Thyroid gland (tissue), 4 donors: ENCODE data around the gene ATF3. TPM values are rescaled to one million over a fixed set of nuclear protein-coding genes. Genes with fewer than 3 reads are reported as not detected.

Experiments
- DNase-seq, 2 donors: peaks; one replicate each; pipeline ENCODE4 v3.0.0-alpha.2; 2019
- H3K27ac ChIP-seq, 3 donors: fragments of 200-600 bp; sonication (generic); 1 replicate in 2 of 3; 2 replicates in 1 of 3; pipeline ENCODE4 v1.5.1; 2016 to 2019; ENCODE audit warnings: mild to moderate bottlenecking in 1 of 3, moderate library complexity in 1 of 3
- H3K27me3 ChIP-seq: fragments of 200-600 bp; sonication (generic); one replicate; pipeline ENCODE4 v1.5.1; 2019
- H3K36me3 ChIP-seq, 2 donors: fragments of 200-600 bp; sonication (generic); one replicate each; pipeline ENCODE4 v1.5.1; 2016 to 2019
- H3K4me1 ChIP-seq, 2 donors: fragments of 200-600 bp; sonication (generic); one replicate each; pipeline ENCODE4 v1.5.1; 2017 to 2019
- H3K4me3 ChIP-seq, 3 donors: fragments of 200-600 bp; sonication (generic); replicated peaks in 1 of 3; 1 replicate in 2 of 3; 2 replicates in 1 of 3; pipeline ENCODE4 v1.5.1; 2016; ENCODE audit warnings: mild to moderate bottlenecking in 1 of 3
- H3K9me3 ChIP-seq: fragments of 200-600 bp; sonication (generic); one replicate; pipeline ENCODE4 v1.5.1; 2017
- CTCF ChIP-seq, 6 experiments: fragments of 200-600 bp in 3 of 6; fragments of 450-650 bp in 3 of 6; sonication (generic) in 3 of 6; IDR thresholded peaks; one replicate each; pipeline ENCODE4 v1.5.1; 2016 to 2019; ENCODE audit warnings: antibody characterized with exemption in 6 of 6, mild to moderate bottlenecking in 2 of 6, inconsistent platforms in 1 of 6, moderate library complexity in 1 of 6
- POLR2A ChIP-seq, 2 donors: fragments of 450-650 bp; IDR thresholded peaks; one replicate each; pipeline ENCODE4 v1.6.1; 2017; ENCODE audit warnings: antibody characterized with exemption in 2 of 2, mild to moderate bottlenecking in 2 of 2, moderate library complexity in 1 of 2
- whole genome bisulfite sequencing, 2 donors: methylation state at CpG; one replicate each; pipeline ENCODE4 v1.1.5; 2017; 5-methylcytosine and 5-hydroxymethylcytosine counted together
- intact Hi-C: fragments of 100-400 bp; cut with DNase I; formaldehyde crosslinking; loops from one replicate; pipeline ENCODE4 v1.15.1; 2023
- total RNA-seq, 4 donors: library from RNA; depleted of rRNA; stranded (reverse); fragments of >200 nt; gene quantifications; one replicate each; pipeline ENCODE4 v1.2.3, GENCODE V29; 2016

Gene ATF3
- total RNA-seq, 4 donors from 2014 or later = 9.2 to 21.2 (median 14.7) TPM

GRCh38 chr1:212608959-212609700 is 569 bp downstream of the ATF3 start:
- peak overlapping the region in 2 of 3 donors; percentile 71 to 77 for H3K4me3 ChIP-seq
- H3K27ac ChIP-seq = peak overlapping the region; percentile 95 to 98 (median 97)
- peak in 3 of 6 experiments; percentile 13 to 45 (median 38) for TF ChIP-seq CTCF (IDR thresholded peaks at IDR 0.05)
- no peak for TF ChIP-seq POLR2A (IDR thresholded peaks at IDR 0.05)
- peak; percentile 57 for DNase-seq
- peaks cover 19 to 37% of the 10 kb centered on the region in 2 donors for H3K4me1 ChIP-seq
- H3K27me3 ChIP-seq = no peaks in the 10 kb centered on the region
- no peaks in the 10 kb centered on the region for H3K36me3 ChIP-seq
- 0 to 1% methylated on average over 3 to 34 of the region's 75 CpGs for WGBS, 2 donors
- H3K9me3 ChIP-seq = no peaks in the 10 kb centered on the region
- intact Hi-C loops = loop anchor here (5.0 kb wide), 2 partner anchors 52 to 132 kb away; no protein-coding TSS in a partner anchor

- TF ChIP-seq POLR2A (IDR thresholded peaks at IDR 0.05) = peak in 1 of 2 donors; percentile 9
- TF ChIP-seq CTCF (IDR thresholded peaks at IDR 0.05) = no peak
- H3K4me1 ChIP-seq = peaks cover 19 to 37% of the 10 kb centered on the region in 2 donors
- intact Hi-C loops = loop anchor here (5.0 kb wide), 3 partner anchors 43 to 133 kb away; no protein-coding TSS in a partner anchor
- no peaks in the 10 kb centered on the region for H3K9me3 ChIP-seq
- H3K36me3 ChIP-seq = peaks cover under 1% of the 10 kb centered on the region in 2 donors
- WGBS, 2 donors = 27 to 40% methylated on average over 13 to 20 of the region's 20 CpGs
- peak overlapping the region in 2 of 3 donors; percentile 97 to 98 for H3K27ac ChIP-seq
- peak in 1 of 2 donors; percentile 40 for DNase-seq
- no peaks in the 10 kb centered on the region for H3K27me3 ChIP-seq
- H3K4me3 ChIP-seq = peak overlapping the region in 2 of 3 donors; percentile 71 to 77
Observed at GRCh38 chr1:212609701-212610574, 1.4 kb downstream of the ATF3 start.

GRCh38 chr1:212610575-212610967 is 2.0 kb downstream of the ATF3 start:
- Histone ChIP-seq H3K4me3 (no peak overlapping the region), H3K27ac (no peak overlapping the region), H3K36me3 (peaks cover 6 to 7% of the 10 kb centered on the region in 2 donors), H3K9me3 (no peaks in the 10 kb centered on the region), H3K4me1 (peaks cover 16 to 33% of the 10 kb centered on the region in 2 donors), H3K27me3 (no peaks in the 10 kb centered on the region)
- no peak for DNase-seq
- no peak for TF ChIP-seq CTCF (IDR thresholded peaks at IDR 0.05)
- no peak for TF ChIP-seq POLR2A (IDR thresholded peaks at IDR 0.05)
- intact Hi-C loops = loop anchor here (5.0 kb wide), 1 partner anchor 43 kb away; no protein-coding TSS in a partner anchor
- WGBS, 2 donors = 91 to 94% methylated on average over 5 of the region's 5 CpGs

GRCh38 chr1:212611000-212611948 is 2.7 kb downstream of the ATF3 start:
- intact Hi-C loops = loop anchor here (5.0 kb wide), 1 partner anchor 44 kb away; no protein-coding TSS in a partner anchor
- no peak for DNase-seq
- H3K4me1 ChIP-seq = peaks cover 16 to 26% of the 10 kb centered on the region in 2 donors

More at GRCh38 chr1:212611000-212611948, 2.7 kb downstream of the ATF3 start:
- no peak for TF ChIP-seq POLR2A (IDR thresholded peaks at IDR 0.05)
- Histone ChIP-seq H3K27me3 (no peaks in the 10 kb centered on the region), H3K9me3 (no peaks in the 10 kb centered on the region), H3K27ac (no peak overlapping the region), H3K36me3 (peaks cover 12 to 13% of the 10 kb centered on the region in 2 donors), H3K4me3 (no peak overlapping the region)
- 91 to 96% methylated on average over 2 of the region's 2 CpGs for WGBS, 2 donors
